SK-N-SH (cell line): Measurements from ENCODE around the gene ASTL. TPM values are rescaled to one million over a fixed set of nuclear protein-coding genes. Genes with fewer than 3 reads are reported as not detected.

Source experiments
- CTCF ChIA-PET: fragments of 300-600, 350-600 bp; formaldehyde crosslinking; extraction: SDS; loops from one replicate; lab custom pipeline; 2021; lab: Yijun Ruan, JAX
- POLR2A ChIA-PET: fragments of 350-600 bp; sonication (Branson Sonifier 250); formaldehyde crosslinking; extraction: SDS; loops from one replicate; lab custom pipeline; 2020; ENCODE audit warnings: antibody characterized with exemption, inconsistent platforms; lab: Yijun Ruan, JAX
- DNase-seq: peaks from one replicate; pipeline ENCODE4 v3.0.0; 2012
- H2AFZ ChIP-seq: fragments of 200-600 bp; sonication (generic); 2 replicates; pipeline ENCODE4 v1.8.1; 2016; ENCODE audit warnings: antibody characterized with exemption, mild to moderate bottlenecking, low read depth
- H3F3A ChIP-seq: fragments of 200-600 bp; sonication (generic); replicated peaks from 2 replicates; pipeline ENCODE3; 2016; ENCODE audit warnings: antibody characterized with exemption, mild to moderate bottlenecking; ENCODE audit not compliant: insufficient read depth
- H3K27ac ChIP-seq, 2 experiments: fragments of 200-500 bp in 1 of 2; fragments of 200-600 bp in 1 of 2; sonication (Bioruptor generic) in 1 of 2; sonication (generic), shearing (Covaris generic) in 1 of 2; 2 replicates each; pipeline versions ENCODE4 v1.5.1 to v1.6.1; 2014 to 2016; ENCODE audit warnings: low read depth in 2 of 2, inconsistent platforms in 1 of 2, low read length in 1 of 2, mild to moderate bottlenecking in 1 of 2, mixed read lengths in 1 of 2
- H3K27me3 ChIP-seq: fragments of 200-600 bp; sonication (generic), shearing (Covaris generic); 2 replicates; pipeline ENCODE4 v1.6.1; 2016; ENCODE audit warnings: mixed run types; ENCODE audit not compliant: insufficient read depth
- H3K36me3 ChIP-seq, 2 experiments: fragments of 200-500 bp in 1 of 2; fragments of 200-600 bp in 1 of 2; sonication (Bioruptor generic) in 1 of 2; sonication (generic) in 1 of 2; replicated peaks in 1 of 2; 2 replicates each; pipeline versions ENCODE3 to v1.5.1; 2014 to 2016; ENCODE audit warnings: low read length in 1 of 2, mild to moderate bottlenecking in 1 of 2; ENCODE audit not compliant: insufficient read depth in 2 of 2, control insufficient read depth in 1 of 2
- H3K4me1 ChIP-seq, 2 experiments: fragments of 200-500 bp in 1 of 2; fragments of 200-600 bp in 1 of 2; sonication (Bioruptor generic) in 1 of 2; sonication (generic), shearing (Covaris generic) in 1 of 2; 2 replicates each; pipeline versions ENCODE4 v1.5.1 to v1.6.1; 2014 to 2016; ENCODE audit warnings: low read depth in 1 of 2, low read length in 1 of 2, mixed run types in 1 of 2; ENCODE audit not compliant: insufficient read depth in 2 of 2, control insufficient read depth in 1 of 2
- H3K4me2 ChIP-seq: fragments of 200-600 bp; sonication (generic), shearing (Covaris generic); 2 replicates; pipeline ENCODE4 v1.6.1; 2017; ENCODE audit warnings: mixed run types
- H3K4me3 ChIP-seq, 2 experiments: fragments of 200-500 bp in 1 of 2; fragments of 200-600 bp in 1 of 2; sonication (Bioruptor generic) in 1 of 2; sonication (generic), shearing (Covaris generic) in 1 of 2; 2 replicates each; pipeline versions ENCODE4 v1.5.1 to v1.8.1; 2014 to 2016; ENCODE audit warnings: low read depth in 2 of 2, inconsistent platforms in 1 of 2, low read length in 1 of 2, mild to moderate bottlenecking in 1 of 2, mixed read lengths in 1 of 2, moderate library complexity in 1 of 2
- H3K79me2 ChIP-seq: fragments of 200-600 bp; sonication (generic); 2 replicates; pipeline ENCODE4 v1.8.1; 2017; ENCODE audit warnings: mild to moderate bottlenecking; ENCODE audit not compliant: insufficient read depth
- H3K9ac ChIP-seq: fragments of 200-600 bp; sonication (generic); 2 replicates; pipeline ENCODE4 v1.6.1; 2017; ENCODE audit warnings: mixed run types
- H3K9me2 ChIP-seq: fragments of 200-600 bp; sonication (generic); 2 replicates; pipeline ENCODE4 v1.6.1; 2017; ENCODE audit warnings: mixed run types
- H3K9me3 ChIP-seq: fragments of 200-600 bp; sonication (generic); 2 replicates; pipeline ENCODE4 v1.6.1; 2017; ENCODE audit warnings: mixed run types, mild to moderate bottlenecking, moderate library complexity
- H4K20me1 ChIP-seq: fragments of 200-600 bp; sonication (generic); 2 replicates; pipeline ENCODE4 v1.6.1; 2017; ENCODE audit warnings: mild to moderate bottlenecking, mixed run types; ENCODE audit not compliant: insufficient read depth
- CHD2 ChIP-seq: fragments of 150-350 bp; IDR thresholded peaks from 2 replicates; pipeline ENCODE4 v1.6.1; 2018; ENCODE audit warnings: low read length; ENCODE audit not compliant: partially characterized antibody
- EP300 ChIP-seq, 2 experiments: IDR thresholded peaks; 2 replicates each; pipeline versions ENCODE4 v1.4.0 to v1.6.1; 2012; ENCODE audit warnings: borderline replicate concordance in 1 of 2, low read depth in 1 of 2, low read length in 1 of 2
- EZH2phosphoT487 ChIP-seq: fragments of 200-600 bp; sonication (generic); IDR thresholded peaks from 2 replicates; pipeline ENCODE4 v1.6.1; 2017; ENCODE audit warnings: low read depth, mixed run types, mild to moderate bottlenecking, antibody characterized with exemption, moderate library complexity, borderline replicate concordance
- FOXJ3 ChIP-seq: sonication (generic); formaldehyde crosslinking; IDR thresholded peaks from 2 replicates; pipeline ENCODE4 v1.5.1; 2020; ENCODE audit warnings: mild to moderate bottlenecking, missing genetic modification reagents
- GATA2 ChIP-seq: sonication (generic); formaldehyde crosslinking; IDR thresholded peaks from 2 replicates; pipeline ENCODE4 v1.5.0; 2020; ENCODE audit warnings: mild to moderate bottlenecking, missing genetic modification reagents
- JUND ChIP-seq: IDR thresholded peaks from 2 replicates; pipeline ENCODE4 v1.4.0; 2012
- MAX ChIP-seq: IDR thresholded peaks from 2 replicates; pipeline ENCODE4 v1.4.0; 2012; ENCODE audit warnings: low read depth
- MXI1 ChIP-seq: IDR thresholded peaks from 2 replicates; pipeline ENCODE4 v1.6.1; 2012; ENCODE audit warnings: mild to moderate bottlenecking, low read depth, low read length, improper control_type of control experiment
- POLR2AphosphoS5 ChIP-seq: IDR thresholded peaks from 2 replicates; pipeline ENCODE4 v1.6.1; 2012; ENCODE audit warnings: low read depth, low read length
- RAD21 ChIP-seq: IDR thresholded peaks from 2 replicates; pipeline ENCODE4 v1.6.1; 2012; ENCODE audit warnings: mild to moderate bottlenecking, low read length
- RCOR1 ChIP-seq: fragments of 150-350 bp; IDR thresholded peaks from 2 replicates; pipeline ENCODE4 v1.6.1; 2017; ENCODE audit warnings: antibody characterized with exemption, low read length
- REST ChIP-seq: IDR thresholded peaks from 2 replicates; pipeline ENCODE4 v1.6.1; 2012; ENCODE audit warnings: mild to moderate bottlenecking, low read depth, low read length, moderate library complexity
- TCF12 ChIP-seq: IDR thresholded peaks from 2 replicates; pipeline ENCODE4 v1.4.0; 2012
- USF1 ChIP-seq: IDR thresholded peaks from 2 replicates; pipeline ENCODE4 v1.4.0; 2012; ENCODE audit warnings: low read depth, borderline replicate concordance
- USF2 ChIP-seq: fragments of 150-350 bp; IDR thresholded peaks from 2 replicates; pipeline ENCODE4 v1.6.1; 2017; ENCODE audit warnings: antibody characterized with exemption, low read length, low read depth, borderline replicate concordance
- ZBTB33 ChIP-seq: IDR thresholded peaks from 2 replicates; pipeline ENCODE4 v1.4.0; 2012; ENCODE audit warnings: low read depth, borderline replicate concordance
- WGBS: methylation state at CpG from one replicate; pipeline ENCODE4 v1.1.6; 2017; ENCODE audit warnings: low lambda C conversion rate; 5-methylcytosine and 5-hydroxymethylcytosine counted together
- polyA plus RNA-seq, 3 experiments: library from polyadenylated mRNA; depleted of rRNA; stranded (reverse); fragments of >200 nt; gene quantifications; 2 replicates each; pipeline ENCODE4 v1.2.3, GENCODE V29; 2012

ASTL gene
- polyA plus RNA-seq, 1 of the 3 experiments (the other 2 are of a cell fraction): not detected

GRCh38 chr2:96109361-96109680 lies 29.0 kb downstream of the ASTL start:
- DNase-seq: no peak
- no peaks in the 10 kb centered on the region for H3K9me3 ChIP-seq
- H3K27ac ChIP-seq: no peak overlapping the region
- H3K27me3 ChIP-seq: no peaks in the 10 kb centered on the region
- H3K36me3 ChIP-seq: no peaks in the 10 kb centered on the region
- no peaks in the 10 kb centered on the region for H3K9me2 ChIP-seq
- TF ChIP-seq USF1: no peak
- TF ChIP-seq ZBTB33: no peak
- no peak for TF ChIP-seq GATA2
- no peak for TF ChIP-seq POLR2AphosphoS5
- TF ChIP-seq RCOR1: no peak
- H3K4me3 ChIP-seq: no peak overlapping the region
- H3F3A ChIP-seq: no peaks in the 10 kb centered on the region
- no peak overlapping the region for H3K4me2 ChIP-seq
- no peak overlapping the region for H2AFZ ChIP-seq
- no peaks in the 10 kb centered on the region for H4K20me1 ChIP-seq
- no peaks in the 10 kb centered on the region for H3K79me2 ChIP-seq
- ChIA-PET CTCF (interaction anchor here (1.0 to 2.8 kb wide), 3 partner anchors 7 to 155 kb away, joined by 3 to 25 read pairs (median 5); partner anchors contain the start of gene ADRA2B), POLR2A (no interaction called here)
- no peak overlapping the region for H3K9ac ChIP-seq
- peaks cover 0 to 14% of the 10 kb centered on the region in 2 experiments; a peak in 1 of 4 replicates for H3K4me1 ChIP-seq
- no CpG with 5 or more reads among the region's 3 CpGs for WGBS

- CTCF ChIA-PET: interaction anchor here (0.6 to 2.8 kb wide), 4 partner anchors 8 to 86 kb away, joined by 3 to 25 read pairs (median 5); partner anchors contain the start of gene ADRA2B
- Histone ChIP-seq H3K4me1 (peaks cover 0 to 14% of the 10 kb centered on the region in 2 experiments; a peak in 1 of 4 replicates), H3K9me2 (no peaks in the 10 kb centered on the region), H3K9ac (no peak overlapping the region), H3K27ac (no peak overlapping the region), H3K4me2 (no peak overlapping the region), H4K20me1 (no peaks in the 10 kb centered on the region), H3K27me3 (no peaks in the 10 kb centered on the region), H3F3A (no peaks in the 10 kb centered on the region), H2AFZ (no peak overlapping the region), H3K79me2 (no peaks in the 10 kb centered on the region), H3K36me3 (no peaks in the 10 kb centered on the region), H3K4me3 (no peak overlapping the region), H3K9me3 (no peaks in the 10 kb centered on the region)
- POLR2A ChIA-PET: no interaction called here
- no peak for DNase-seq
- 60% methylated on average over 14 of the region's 17 CpGs for WGBS
- TF ChIP-seq EP300 (IDR thresholded peaks at IDR 0.05; ENCODE audit: borderline replicate concordance in 1 of 2, low read depth in 1 of 2, low read length in 1 of 2): no peak
- TF ChIP-seq MAX: no peak
- TF ChIP-seq CHD2: no peak
- no peak for TF ChIP-seq MXI1
- TF ChIP-seq FOXJ3 (CRISPR knock-in tag): no peak
- TF ChIP-seq REST: no peak
- TF ChIP-seq EZH2phosphoT487: no peak
- no peak for TF ChIP-seq JUND
- no peak for TF ChIP-seq TCF12
- TF ChIP-seq USF2: no peak
- TF ChIP-seq GATA2: no peak
- TF ChIP-seq POLR2AphosphoS5: no peak
- TF ChIP-seq RAD21: no peak
Observed at GRCh38 chr2:96108541-96109360, 29.6 kb downstream of the ASTL start.
